ENCODE data around the gene NUP210L. TPM values are rescaled to one million over a fixed set of nuclear protein-coding genes. Genes with fewer than 3 reads are reported as not detected.

The NUP210L gene
- total RNA-seq, 6 experiments from 2014 or later, result not detected

Small RNA genes within 50 kb of the gene (microRNA-seq; reads per million reads assigned to microRNA genes)
- gene MIR190B (2.3 reads per million), gene MIR5698 (2.3 reads per million), gene MIR6737 (not detected)

Other genes with a start within 250 kb of the NUP210L start
- gene GATAD2B, start 232.1 kb downstream of the NUP210L start, total RNA-seq (2021; fragmentation: NEBNext Ultra II Directional; extraction: Animal tissue kit (Norgen Biotek cat#: 25700)), result 10 to 100 TPM; 29.3 to 40.9 (median 38.4) TPM
- gene DENND4B, start 208.4 kb downstream of the NUP210L start, total RNA-seq (2021; fragmentation: NEBNext Ultra II Directional; extraction: Animal tissue kit (Norgen Biotek cat#: 25700)), result 10 to 100 TPM; 20.5 to 26.6 (median 23.4) TPM
- gene CRTC2, start 196.5 kb downstream of the NUP210L start, total RNA-seq (2021; fragmentation: NEBNext Ultra II Directional; extraction: Animal tissue kit (Norgen Biotek cat#: 25700)), result 10 to 100 TPM; 22.3 to 31.3 (median 29.1) TPM
- 10 to 100 TPM; 88.8 to 95.7 (median 93.0) TPM for gene SLC39A1, start 191.5 kb downstream of the NUP210L start, total RNA-seq (2021; fragmentation: NEBNext Ultra II Directional; extraction: Animal tissue kit (Norgen Biotek cat#: 25700))
- 1 to 10 TPM; 3.6 to 4.6 (median 4.1) TPM for gene CREB3L4, start 187.2 kb downstream of the NUP210L start, total RNA-seq (2021; fragmentation: NEBNext Ultra II Directional; extraction: Animal tissue kit (Norgen Biotek cat#: 25700))
- gene JTB, start 177.4 kb downstream of the NUP210L start, total RNA-seq (2021; fragmentation: NEBNext Ultra II Directional; extraction: Animal tissue kit (Norgen Biotek cat#: 25700)), result 100 to 1,000 TPM in 5 of 6 experiments, 10 to 100 TPM in 1; 99.3 to 128 (median 109) TPM
- gene RAB13, start 168.7 kb downstream of the NUP210L start, total RNA-seq (2021; fragmentation: NEBNext Ultra II Directional; extraction: Animal tissue kit (Norgen Biotek cat#: 25700)), result 100 to 1,000 TPM; 119 to 138 (median 128) TPM
- gene RPS27, start 164.3 kb downstream of the NUP210L start, total RNA-seq (2021; fragmentation: NEBNext Ultra II Directional; extraction: Animal tissue kit (Norgen Biotek cat#: 25700)), result 1,000 to 10,000 TPM in 4 of 6 experiments, 100 to 1,000 TPM in 2; 954 to 1,562 (median 1,206) TPM
- gene TPM3, start 37.0 kb upstream of the NUP210L start, total RNA-seq (2021; fragmentation: NEBNext Ultra II Directional; extraction: Animal tissue kit (Norgen Biotek cat#: 25700)), result 100 to 1,000 TPM; 503 to 809 (median 701) TPM
- not detected for gene CFAP141, start 51.3 kb upstream of the NUP210L start, total RNA-seq (2021; fragmentation: NEBNext Ultra II Directional; extraction: Animal tissue kit (Norgen Biotek cat#: 25700))
- 100 to 1,000 TPM; 197 to 257 (median 227) TPM for gene UBAP2L, start 65.9 kb upstream of the NUP210L start, total RNA-seq (2021; fragmentation: NEBNext Ultra II Directional; extraction: Animal tissue kit (Norgen Biotek cat#: 25700))
- 100 to 1,000 TPM; 107 to 119 (median 110) TPM for gene HAX1, start 117.6 kb upstream of the NUP210L start, total RNA-seq (2021; fragmentation: NEBNext Ultra II Directional; extraction: Animal tissue kit (Norgen Biotek cat#: 25700))
- not detected for gene AQP10, start 166.0 kb upstream of the NUP210L start, total RNA-seq (2021; fragmentation: NEBNext Ultra II Directional; extraction: Animal tissue kit (Norgen Biotek cat#: 25700))
- 100 to 1,000 TPM in 4 of 6 experiments, 10 to 100 TPM in 2; 91.3 to 119 (median 107) TPM for gene ATP8B2, start 170.5 kb upstream of the NUP210L start, total RNA-seq (2021; fragmentation: NEBNext Ultra II Directional; extraction: Animal tissue kit (Norgen Biotek cat#: 25700))

Measured in HFFc6 (cell line).